PC-3 (cell line): ENCODE results near the gene ADCY10. TPM values are rescaled to one million over a fixed set of nuclear protein-coding genes. Genes with fewer than 3 reads are reported as not detected.
"Not testable (repeated sequence)": the region's sequence is repeated elsewhere in the genome, so short reads cannot be mapped to it uniquely, and the experiment has no call there.

Source experiments
- ATAC-seq: fragments of 200-7000 bp; cut with Tn5 transposase; 2 replicates; pipeline ENCODE4 v1.9.1; 2020; ENCODE audit warnings: mild to moderate bottlenecking, moderate library complexity
- BruUV-seq: library from RNA; stranded (reverse); fragments of 400-500 nt; replicated peaks from 2 replicates; lab custom pipeline; 2021; lab: Mats Ljungman, UMichigan
- CTCF ChIA-PET: fragments of 300-600 bp; sonication (Branson Sonifier 250); formaldehyde crosslinking; loops from one replicate; lab custom pipeline; 2022; ENCODE audit warnings: antibody characterized with exemption; lab: Charles Lee
- POLR2A ChIA-PET: fragments of 300-600 bp; sonication (Branson Sonifier 250); formaldehyde crosslinking; loops from one replicate; lab custom pipeline; 2022; ENCODE audit warnings: antibody characterized with exemption; ENCODE audit not compliant: unreplicated experiment; lab: Charles Lee
- DNase-seq: peaks from one replicate; pipeline ENCODE4 v3.0.0-alpha.2; 2015
- H2AFZ ChIP-seq: fragments of 300-600 bp; sonication (generic); 2 replicates; pipeline ENCODE4 v1.6.0; 2016; ENCODE audit warnings: antibody characterized with exemption, low read length
- H3F3A ChIP-seq: fragments of 300-600 bp; sonication (generic); one replicate; pipeline ENCODE4 v1.6.0; 2017; ENCODE audit warnings: antibody characterized with exemption, low read length, control low read depth, mild to moderate bottlenecking; ENCODE audit not compliant: unreplicated experiment
- H3K27ac ChIP-seq: fragments of 300-600 bp; sonication (generic); 2 replicates; pipeline ENCODE4 v1.5.1; 2016; ENCODE audit warnings: mild to moderate bottlenecking, low read length
- H3K27me3 ChIP-seq: fragments of 300-600 bp; sonication (generic); 2 replicates; pipeline ENCODE4 v1.6.1; 2016; ENCODE audit warnings: low read length, mixed read lengths
- H3K36me3 ChIP-seq: fragments of 300-600 bp; sonication (generic); 2 replicates; pipeline ENCODE4 v1.6.1; 2016; ENCODE audit warnings: low read depth, mixed run types, low read length, mixed read lengths
- H3K4me1 ChIP-seq: fragments of 300-600 bp; sonication (generic); 2 replicates; pipeline ENCODE4 v1.5.1; 2016; ENCODE audit warnings: low read length; ENCODE audit not compliant: insufficient read depth
- H3K4me2 ChIP-seq: fragments of 300-600 bp; sonication (generic); 2 replicates; pipeline ENCODE4 v1.6.0; 2016; ENCODE audit warnings: low read length
- H3K4me3 ChIP-seq: fragments of 300-600 bp; sonication (generic); 2 replicates; pipeline ENCODE4 v1.5.1; 2016; ENCODE audit warnings: mild to moderate bottlenecking, low read length, mixed read lengths
- H3K79me2 ChIP-seq: fragments of 300-600 bp; sonication (generic); 2 replicates; pipeline ENCODE4 v1.6.1; 2017; ENCODE audit warnings: low read length, mixed read lengths
- H3K9ac ChIP-seq: fragments of 300-600 bp; sonication (generic); 2 replicates; pipeline ENCODE4 v1.6.0; 2016; ENCODE audit warnings: mild to moderate bottlenecking, low read length
- H3K9me2 ChIP-seq: fragments of 300-600 bp; sonication (generic); replicated peaks from 2 replicates; pipeline ENCODE4 v1.6.1; 2016; ENCODE audit warnings: mixed run types, low read length, mixed read lengths
- H3K9me3 ChIP-seq: fragments of 300-600 bp; sonication (generic); 2 replicates; pipeline ENCODE4 v1.6.1; 2016; ENCODE audit warnings: low read length, mixed read lengths
- H4K20me1 ChIP-seq: fragments of 300-600 bp; sonication (generic); 2 replicates; pipeline ENCODE4 v1.6.1; 2016; ENCODE audit warnings: low read length, mixed read lengths
- EZH2 ChIP-seq: fragments of 300-600 bp; sonication (generic); IDR thresholded peaks from one replicate; pipeline ENCODE4 v1.6.1; 2017; ENCODE audit warnings: antibody characterized with exemption, mild to moderate bottlenecking, low read length; ENCODE audit not compliant: unreplicated experiment
- EZH2phosphoT487 ChIP-seq: fragments of 300-600 bp; sonication (generic); IDR thresholded peaks from 2 replicates; pipeline ENCODE4 v1.6.1; 2018; ENCODE audit warnings: mild to moderate bottlenecking, antibody characterized with exemption, low read length, borderline replicate concordance
- intact Hi-C: fragments of 100-400 bp; cut with micrococcal nuclease; formaldehyde crosslinking; loops from 2 replicates; pipeline ENCODE4 v1.9.0; 2023
- total RNA-seq: library from RNA; depleted of rRNA; stranded (reverse); fragments of >200 nt; gene quantifications from 2 replicates; pipeline ENCODE4 v1.2.3, GENCODE V29; 2014
- TF ChIP-seq, protein P1 (sequence below): fragments of 300-600 bp; sonication (generic); conservative IDR thresholded peaks from 2 replicates; pipeline ENCODE4 v1.5.1; 2017; ENCODE audit warnings: antibody characterized with exemption, low read depth, mild to moderate bottlenecking, low read length

ADCY10 gene
- total RNA-seq, 1 experiment from 2014 or later = not detected

DNA sequence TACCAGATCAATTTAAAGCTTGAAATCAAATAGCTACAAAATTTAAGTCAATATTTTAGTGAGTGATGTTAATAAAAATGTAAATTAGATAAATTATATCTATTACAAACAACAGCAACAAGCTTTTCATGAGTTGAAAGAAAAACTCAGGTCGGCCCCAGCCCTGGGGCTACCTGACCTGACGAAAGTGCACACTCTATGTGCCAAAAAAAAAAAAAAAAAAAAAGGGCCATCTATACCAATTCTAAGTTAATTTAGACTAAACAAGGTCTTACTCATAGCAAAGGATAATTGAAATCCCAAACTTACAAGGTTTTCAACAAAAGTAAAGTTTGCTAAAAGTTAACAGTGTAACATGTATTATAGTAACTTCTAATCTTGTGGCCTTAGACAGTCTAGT, 47.6 kb downstream of the ADCY10 start:
- H2AFZ ChIP-seq, H3K4me1 ChIP-seq, ATAC-seq, DNase-seq, H3K9me3 ChIP-seq, H3F3A ChIP-seq, H3K4me2 ChIP-seq, H3K27ac ChIP-seq, H3K27me3 ChIP-seq, H4K20me1 ChIP-seq, POLR2A ChIA-PET, H3K36me3 ChIP-seq, BruUV-seq, H3K4me3 ChIP-seq, H3K9me2 ChIP-seq, CTCF ChIA-PET, H3K79me2 ChIP-seq, H3K9ac ChIP-seq, intact Hi-C loops: not testable (repeated sequence)

DNA sequence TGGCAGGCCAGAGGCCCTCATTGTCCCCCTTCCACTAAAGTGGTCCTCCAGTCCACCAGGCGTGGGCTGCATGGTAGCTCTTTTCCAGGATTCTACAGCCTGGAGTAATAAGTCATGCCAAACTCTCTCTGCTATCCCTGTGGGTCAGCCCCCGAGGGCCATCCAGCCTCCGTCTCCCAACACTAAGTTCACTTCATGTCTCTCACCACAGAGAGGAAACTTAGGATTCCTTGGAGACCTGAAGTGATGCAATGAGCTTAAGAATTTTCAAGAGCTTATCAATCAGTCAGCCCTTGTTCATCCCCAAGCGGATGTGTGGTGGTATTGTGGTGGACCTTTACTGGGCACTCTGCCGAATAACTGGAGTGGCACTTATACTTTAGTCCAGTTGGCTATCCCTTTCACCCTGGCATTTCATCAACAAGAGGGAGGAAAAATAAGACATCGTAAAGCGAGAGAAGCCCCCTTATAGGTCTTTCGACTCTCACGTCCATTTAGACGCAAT, 48.1 kb downstream of the ADCY10 start:
- H3K4me2 ChIP-seq, DNase-seq, H2AFZ ChIP-seq, H3K9ac ChIP-seq, ATAC-seq, H3K27me3 ChIP-seq, H3K36me3 ChIP-seq, H4K20me1 ChIP-seq, H3K9me2 ChIP-seq, H3K79me2 ChIP-seq, BruUV-seq, H3K4me3 ChIP-seq, H3F3A ChIP-seq, POLR2A ChIA-PET, H3K9me3 ChIP-seq, H3K27ac ChIP-seq, intact Hi-C loops, CTCF ChIA-PET, H3K4me1 ChIP-seq: not testable (repeated sequence)

DNA sequence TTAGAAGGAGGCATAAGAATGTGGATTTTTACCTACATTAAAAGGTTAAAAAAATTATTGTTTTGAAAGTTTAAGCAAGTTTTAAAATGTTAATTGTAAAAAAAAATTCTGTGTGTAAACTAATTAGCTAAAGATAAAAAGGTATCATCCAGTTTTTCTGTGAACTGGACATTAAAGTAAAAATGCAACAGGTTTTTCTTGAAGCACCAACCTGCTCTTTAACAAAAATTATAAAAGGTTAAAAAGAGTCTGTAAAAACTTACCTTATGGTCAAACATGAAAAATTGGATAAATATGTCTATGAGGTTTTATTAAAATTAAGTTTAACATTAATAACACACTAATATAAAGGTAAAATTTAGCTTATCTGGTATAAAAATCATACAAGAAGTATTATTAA, 48.7 kb downstream of the ADCY10 start:
- H3K4me1 ChIP-seq, H3K4me2 ChIP-seq, H4K20me1 ChIP-seq, H3K9ac ChIP-seq, H3K79me2 ChIP-seq, H2AFZ ChIP-seq, H3F3A ChIP-seq, H3K9me3 ChIP-seq, H3K27me3 ChIP-seq, CTCF ChIA-PET, intact Hi-C loops, H3K27ac ChIP-seq, BruUV-seq, H3K36me3 ChIP-seq, H3K9me2 ChIP-seq, DNase-seq, ATAC-seq, H3K4me3 ChIP-seq: not testable (repeated sequence)
- POLR2A ChIA-PET = interaction anchor here (0.6 kb wide), 2 partner anchors 169 to 311 kb away, joined by 4 read pairs; partner anchors contain the start of gene CREG1

DNA sequence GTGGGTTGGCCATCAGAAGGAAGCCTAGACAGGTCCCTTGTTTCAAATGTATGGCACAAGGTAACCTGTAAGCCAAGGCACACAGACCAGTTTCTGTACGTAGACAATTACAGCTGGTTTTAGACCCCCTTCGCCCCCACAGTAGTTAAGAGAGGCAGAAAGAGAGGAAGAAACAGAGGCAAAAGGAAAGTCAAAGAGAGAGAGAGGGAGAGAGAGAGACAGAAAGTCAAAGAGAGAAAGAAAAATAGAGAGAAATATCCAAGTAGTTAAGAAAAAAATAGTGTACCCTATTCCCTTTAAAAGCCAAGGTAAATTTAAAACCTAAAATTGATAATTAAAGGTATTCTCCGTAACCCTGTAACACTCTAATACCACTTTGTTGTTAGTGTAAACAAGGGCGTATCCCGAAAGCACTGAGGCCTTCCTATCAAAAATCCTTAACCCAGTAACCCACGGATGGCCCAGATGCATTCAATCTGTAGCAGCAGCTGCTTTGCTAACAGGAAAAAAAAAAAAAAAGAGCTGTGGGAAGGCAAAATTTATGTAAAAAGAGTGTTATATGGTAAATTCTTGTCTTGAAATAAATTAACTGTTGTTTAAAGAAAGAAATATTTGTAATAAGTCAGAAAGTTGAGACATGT, 49.4 kb downstream of the ADCY10 start:
- H3K79me2 ChIP-seq = no peaks in the 10 kb centered on the region
- no peak overlapping the region for H3K27ac ChIP-seq
- no TSS peak for BruUV-seq
- peaks cover 9% of the 10 kb centered on the region for H3K4me1 ChIP-seq
- no peaks in the 10 kb centered on the region for H3K27me3 ChIP-seq
- no peak overlapping the region for H2AFZ ChIP-seq
- H3K36me3 ChIP-seq = no peaks in the 10 kb centered on the region
- H3K9ac ChIP-seq = no peak overlapping the region
- no peak overlapping the region for H3K4me2 ChIP-seq
- no peak for ATAC-seq
- intact Hi-C loops = no loop called here
- no peak for DNase-seq
- H3F3A ChIP-seq = no peaks in the 10 kb centered on the region
- no peak overlapping the region for H3K4me3 ChIP-seq
- no peaks in the 10 kb centered on the region for H4K20me1 ChIP-seq
- TF ChIP-seq, protein P1, sequence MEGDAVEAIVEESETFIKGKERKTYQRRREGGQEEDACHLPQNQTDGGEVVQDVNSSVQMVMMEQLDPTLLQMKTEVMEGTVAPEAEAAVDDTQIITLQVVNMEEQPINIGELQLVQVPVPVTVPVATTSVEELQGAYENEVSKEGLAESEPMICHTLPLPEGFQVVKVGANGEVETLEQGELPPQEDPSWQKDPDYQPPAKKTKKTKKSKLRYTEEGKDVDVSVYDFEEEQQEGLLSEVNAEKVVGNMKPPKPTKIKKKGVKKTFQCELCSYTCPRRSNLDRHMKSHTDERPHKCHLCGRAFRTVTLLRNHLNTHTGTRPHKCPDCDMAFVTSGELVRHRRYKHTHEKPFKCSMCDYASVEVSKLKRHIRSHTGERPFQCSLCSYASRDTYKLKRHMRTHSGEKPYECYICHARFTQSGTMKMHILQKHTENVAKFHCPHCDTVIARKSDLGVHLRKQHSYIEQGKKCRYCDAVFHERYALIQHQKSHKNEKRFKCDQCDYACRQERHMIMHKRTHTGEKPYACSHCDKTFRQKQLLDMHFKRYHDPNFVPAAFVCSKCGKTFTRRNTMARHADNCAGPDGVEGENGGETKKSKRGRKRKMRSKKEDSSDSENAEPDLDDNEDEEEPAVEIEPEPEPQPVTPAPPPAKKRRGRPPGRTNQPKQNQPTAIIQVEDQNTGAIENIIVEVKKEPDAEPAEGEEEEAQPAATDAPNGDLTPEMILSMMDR = no peak
- TF ChIP-seq EZH2phosphoT487 (no peak), EZH2 (no peak)
- CTCF ChIA-PET = no interaction called here
- POLR2A ChIA-PET = interaction anchor here (0.6 kb wide), 2 partner anchors 168 to 311 kb away, joined by 4 read pairs; partner anchors contain the start of gene CREG1
- no peaks in the 10 kb centered on the region for H3K9me3 ChIP-seq
- H3K9me2 ChIP-seq = no peaks in the 10 kb centered on the region
